GM12878 (cell line): ENCODE data around the gene ZNF423. TPM values are rescaled to one million over a fixed set of nuclear protein-coding genes. Genes with fewer than 3 reads are reported as not detected.

Experiments
- ATAC-seq: fragments of 200-7000 bp; cut with Tn5 transposase; 3 replicates; pipeline ENCODE4 v1.9.1; 2020; ENCODE audit warnings: mild to moderate bottlenecking, moderate library complexity
- BruUV-seq: library from RNA; stranded (reverse); fragments of 400-500 nt; replicated peaks from 2 replicates; lab custom pipeline; 2021; lab: Mats Ljungman, UMichigan
- CTCF ChIA-PET: fragments of 300-600 bp; sonication (Branson Sonifier 250); formaldehyde crosslinking; extraction: SDS; loops from one replicate; lab custom pipeline; 2021; ENCODE audit warnings: inconsistent platforms; lab: Yijun Ruan, JAX
- POLR2A ChIA-PET: fragments of 350-600 bp; formaldehyde crosslinking; extraction: SDS; loops from one replicate; lab custom pipeline; 2021; ENCODE audit warnings: inconsistent platforms; lab: Charles Lee
- RAD21 ChIA-PET: fragments of 300-600 bp; sonication (Branson Sonifier 250); formaldehyde crosslinking; loops from one replicate; lab custom pipeline; 2023; ENCODE audit warnings: antibody characterized with exemption; ENCODE audit not compliant: unreplicated experiment; lab: Charles Lee
- SMC1A ChIA-PET: fragments of 300-600 bp; sonication (Branson Sonifier 250); formaldehyde crosslinking; loops from one replicate; lab custom pipeline; 2023; ENCODE audit not compliant: unreplicated experiment, uncharacterized antibody; lab: Charles Lee
- DNase-seq: peaks from one replicate; pipeline ENCODE4 v3.0.0-alpha.2; 2011; ENCODE audit warnings: low read depth, low spot score
- FAIRE-seq: peaks from 3 replicates; lab custom pipeline; 2011; peaks lifted over from hg19 to GRCh38; lab: Jason Lieb, UNC
- H2AFZ ChIP-seq: 2 replicates; pipeline ENCODE4 v1.6.0; 2011; ENCODE audit warnings: low read depth, low read length, control low read depth; ENCODE audit not compliant: control insufficient read depth
- H3K27ac ChIP-seq: 2 replicates; pipeline ENCODE4 v1.5.1; 2011; ENCODE audit warnings: control low read depth; ENCODE audit not compliant: control insufficient read depth, insufficient read depth
- H3K27me3 ChIP-seq, 2 experiments: replicated peaks in 1 of 2; 2 replicates each; pipeline versions ENCODE4 v1.6.0 to v1.6.1; 2011; ENCODE audit warnings: low read length in 1 of 2; ENCODE audit not compliant: control insufficient read depth in 2 of 2, insufficient read depth in 2 of 2
- H3K36me3 ChIP-seq, 2 experiments: 2 replicates each; pipeline ENCODE4 v1.5.1; 2011; ENCODE audit warnings: low read length in 1 of 2; ENCODE audit not compliant: control insufficient read depth in 2 of 2, insufficient read depth in 2 of 2
- H3K4me1 ChIP-seq: 2 replicates; pipeline ENCODE4 v1.6.1; 2011; ENCODE audit warnings: mild to moderate bottlenecking, low read length, moderate library complexity, mixed read lengths; ENCODE audit not compliant: control insufficient read depth, insufficient read depth
- H3K4me2 ChIP-seq: 2 replicates; pipeline ENCODE4 v1.6.0; 2011; ENCODE audit warnings: control low read depth; ENCODE audit not compliant: control insufficient read depth, insufficient read depth
- H3K4me3 ChIP-seq: fragments of 200-600 bp; sonication (generic); 2 replicates; pipeline ENCODE4 v1.5.1; 2016
- H3K79me2 ChIP-seq: 2 replicates; pipeline ENCODE4 v1.6.0; 2011; ENCODE audit warnings: low read length; ENCODE audit not compliant: control insufficient read depth, insufficient read depth
- H3K9ac ChIP-seq: 2 replicates; pipeline ENCODE4 v1.8.0; 2011; ENCODE audit warnings: low read length, control low read depth, mixed read lengths; ENCODE audit not compliant: control insufficient read depth, insufficient read depth
- H3K9me3 ChIP-seq: replicated peaks from 3 replicates; pipeline ENCODE4 v1.5.1; 2011; ENCODE audit warnings: mild to moderate bottlenecking, low read length; ENCODE audit not compliant: control insufficient read depth, insufficient read depth
- H4K20me1 ChIP-seq: 2 replicates; pipeline ENCODE4 v1.6.0; 2011; ENCODE audit not compliant: control insufficient read depth, insufficient read depth
- BMI1 ChIP-seq: fragments of 450-650 bp; IDR thresholded peaks from 2 replicates; pipeline ENCODE4 v1.6.1; 2016; ENCODE audit warnings: mild to moderate bottlenecking, moderate library complexity, borderline replicate concordance
- BRCA1 ChIP-seq: IDR thresholded peaks from 2 replicates; pipeline ENCODE4 v1.6.1; 2011; ENCODE audit warnings: low read depth, low read length, improper control_type of control experiment
- WGBS: methylation state at CpG from one replicate; pipeline ENCODE4 v1.1.6; 2016; ENCODE audit warnings: low lambda C conversion rate; ENCODE audit not compliant: insufficient replicate concordance, insufficient coverage; ENCODE audit errors: missing lambda C conversion rate; 5-methylcytosine and 5-hydroxymethylcytosine counted together
- in situ Hi-C: fragments of 300-500 bp; cut with MboI; formaldehyde crosslinking; loops from 9 replicates; pipeline ENCODE4 v1.14.3; 2018; ENCODE audit warnings: mixed read lengths
- intact Hi-C: fragments of 100-400 bp; cut with micrococcal nuclease; formaldehyde crosslinking; loops from one replicate; pipeline ENCODE4 v1.14.2; 2022; ENCODE audit not compliant: unreplicated experiment
- polyA plus RNA-seq, 11 experiments: library from polyadenylated mRNA; depleted of rRNA in 4 of 11; unstranded in 6 of 11; stranded (reverse) in 5 of 11; fragments of >200 nt; fragmentation: Nextera tagmentation in 4 of 11; fragmentation: Illumina TruSeq in 1 of 11; extraction: Ambion mirVana in 4 of 11; extraction: Trizol in 1 of 11; gene quantifications; 1 replicate in 1 of 11; 2 replicates in 10 of 11; pipeline versions ENCODE4 v1.2.1 to v1.2.3, GENCODE V29; 2011 to 2016; ENCODE audit warnings: inconsistent platforms in 2 of 11, missing spikeins in 2 of 11, low read depth in 1 of 11
- total RNA-seq, 4 experiments: library from RNA; depleted of rRNA in 3 of 4; stranded (reverse); fragments of >200 nt in 3 of 4; fragmentation: Illumina TruSeq in 1 of 4; extraction: Trizol in 1 of 4; gene quantifications; 2 replicates each; pipeline versions ENCODE4 v1.2.1 to v1.2.3, GENCODE V29; 2013 to 2021
- TF ChIP-seq, protein P1 (sequence below), 3 experiments: IDR thresholded peaks in 2 of 3; conservative IDR thresholded peaks in 1 of 3; 2 replicates each; pipeline ENCODE4 v1.5.1; 2011; ENCODE audit warnings: low read depth in 3 of 3, low read length in 3 of 3, mild to moderate bottlenecking in 3 of 3, control low read depth in 2 of 3, moderate library complexity in 2 of 3, inconsistent platforms in 1 of 3, mixed read lengths in 1 of 3; ENCODE audit not compliant: control insufficient read depth in 2 of 3, insufficient read depth in 1 of 3; ENCODE audit errors: extremely low read depth in 1 of 3
- TF ChIP-seq, protein P2 (sequence below): fragments of 450-650 bp; IDR thresholded peaks from 2 replicates; pipeline ENCODE4 v1.6.1; 2018; ENCODE audit warnings: borderline replicate concordance, mild to moderate bottlenecking; ENCODE audit not compliant: partially characterized antibody

ZNF423 gene
- total and polyA plus RNA-seq, 10 of the 15 experiments (the other 5 are each of a cell fraction or from before 2014, with no cell fraction given): 0.03 to 0.64 (median 0.10) TPM

DNA sequence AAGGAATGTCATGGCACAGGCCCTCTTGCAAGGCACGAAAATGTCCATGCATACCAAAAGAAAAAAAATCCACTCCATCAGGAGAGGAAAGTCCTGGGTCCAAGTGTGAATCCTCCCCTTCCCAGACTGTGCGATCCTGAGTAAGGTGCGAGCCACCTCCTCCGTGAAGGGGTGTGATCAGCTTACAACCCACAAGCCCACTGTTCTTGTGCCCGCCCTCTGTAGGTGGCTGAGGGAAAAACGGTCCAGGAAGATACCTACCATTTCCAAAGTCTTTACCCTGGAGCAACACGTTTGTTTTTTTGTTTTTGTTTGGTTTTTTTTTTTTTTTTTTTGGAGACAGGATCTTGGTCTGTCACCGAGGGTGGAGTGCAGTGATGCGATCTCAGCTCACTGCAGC is 116.5 kb downstream of the ZNF423 start:
- Histone ChIP-seq H3K27ac (no peak overlapping the region), H3K36me3 (no peaks in the 10 kb centered on the region), H4K20me1 (no peaks in the 10 kb centered on the region), H3K79me2 (no peaks in the 10 kb centered on the region), H3K27me3 (no peaks in the 10 kb centered on the region; a peak in 2 of 4 replicates), H3K9me3 (no peaks in the 10 kb centered on the region), H3K9ac (no peak overlapping the region), H3K4me1 (no peaks in the 10 kb centered on the region), H3K4me3 (no peak overlapping the region), H2AFZ (no peak overlapping the region), H3K4me2 (no peak overlapping the region)
- 40% methylated on average over 8 of the region's 9 CpGs for WGBS
- intact Hi-C loops: no loop called here
- POLR2A ChIA-PET: no interaction called here
- BruUV-seq: no TSS peak
- TF ChIP-seq, protein P1, sequence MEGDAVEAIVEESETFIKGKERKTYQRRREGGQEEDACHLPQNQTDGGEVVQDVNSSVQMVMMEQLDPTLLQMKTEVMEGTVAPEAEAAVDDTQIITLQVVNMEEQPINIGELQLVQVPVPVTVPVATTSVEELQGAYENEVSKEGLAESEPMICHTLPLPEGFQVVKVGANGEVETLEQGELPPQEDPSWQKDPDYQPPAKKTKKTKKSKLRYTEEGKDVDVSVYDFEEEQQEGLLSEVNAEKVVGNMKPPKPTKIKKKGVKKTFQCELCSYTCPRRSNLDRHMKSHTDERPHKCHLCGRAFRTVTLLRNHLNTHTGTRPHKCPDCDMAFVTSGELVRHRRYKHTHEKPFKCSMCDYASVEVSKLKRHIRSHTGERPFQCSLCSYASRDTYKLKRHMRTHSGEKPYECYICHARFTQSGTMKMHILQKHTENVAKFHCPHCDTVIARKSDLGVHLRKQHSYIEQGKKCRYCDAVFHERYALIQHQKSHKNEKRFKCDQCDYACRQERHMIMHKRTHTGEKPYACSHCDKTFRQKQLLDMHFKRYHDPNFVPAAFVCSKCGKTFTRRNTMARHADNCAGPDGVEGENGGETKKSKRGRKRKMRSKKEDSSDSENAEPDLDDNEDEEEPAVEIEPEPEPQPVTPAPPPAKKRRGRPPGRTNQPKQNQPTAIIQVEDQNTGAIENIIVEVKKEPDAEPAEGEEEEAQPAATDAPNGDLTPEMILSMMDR (IDR thresholded peaks at IDR 0.05 in 2 of 3, conservative IDR thresholded peaks at IDR 0.05 in 1 of 3; ENCODE audit: control insufficient read depth in 2 of 3, extremely low read depth in 1 of 3, insufficient read depth in 1 of 3, low read depth in 3 of 3, low read length in 3 of 3): peak in 1 of 3 experiments; percentile 10; a peak in 1 of 6 replicates
- TF ChIP-seq, protein P2, sequence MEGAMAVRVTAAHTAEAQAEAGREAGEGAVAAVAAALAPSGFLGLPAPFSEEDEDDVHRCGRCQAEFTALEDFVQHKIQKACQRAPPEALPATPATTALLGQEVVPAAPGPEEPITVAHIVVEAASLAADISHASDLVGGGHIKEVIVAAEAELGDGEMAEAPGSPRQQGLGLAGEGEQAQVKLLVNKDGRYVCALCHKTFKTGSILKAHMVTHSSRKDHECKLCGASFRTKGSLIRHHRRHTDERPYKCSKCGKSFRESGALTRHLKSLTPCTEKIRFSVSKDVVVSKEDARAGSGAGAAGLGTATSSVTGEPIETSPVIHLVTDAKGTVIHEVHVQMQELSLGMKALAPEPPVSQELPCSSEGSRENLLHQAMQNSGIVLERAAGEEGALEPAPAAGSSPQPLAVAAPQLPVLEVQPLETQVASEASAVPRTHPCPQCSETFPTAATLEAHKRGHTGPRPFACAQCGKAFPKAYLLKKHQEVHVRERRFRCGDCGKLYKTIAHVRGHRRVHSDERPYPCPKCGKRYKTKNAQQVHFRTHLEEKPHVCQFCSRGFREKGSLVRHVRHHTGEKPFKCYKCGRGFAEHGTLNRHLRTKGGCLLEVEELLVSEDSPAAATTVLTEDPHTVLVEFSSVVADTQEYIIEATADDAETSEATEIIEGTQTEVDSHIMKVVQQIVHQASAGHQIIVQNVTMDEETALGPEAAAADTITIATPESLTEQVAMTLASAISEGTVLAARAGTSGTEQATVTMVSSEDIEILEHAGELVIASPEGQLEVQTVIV: no peak
- no peak for TF ChIP-seq BRCA1
- no peak for TF ChIP-seq BMI1
- ATAC-seq (no peak), DNase-seq (no peak), FAIRE-seq (no peak)
- in situ Hi-C loops: no loop called here
- SMC1A ChIA-PET: no interaction called here
- CTCF ChIA-PET: interaction anchor here (0.7 kb wide), 1 partner anchor 948 kb away, joined by 5 read pairs; no protein-coding TSS in a partner anchor
- RAD21 ChIA-PET: no interaction called here
